ENCODE data around the gene CDC42SE2.
"Not testable (repeated sequence)": the region's sequence is repeated elsewhere in the genome, so short reads cannot be mapped to it uniquely, and the experiment has no call there.

GRCh38 chr5:131344288-131344687 is 80.4 kb downstream of the CDC42SE2 start:
- TF ChIP-seq CTCF (conservative IDR thresholded peaks at IDR 0.05; ENCODE audit: low read depth in 2 of 2); EZH2 (IDR thresholded peaks at IDR 0.05; ENCODE audit: low read depth, unreplicated experiment); ZNF462 (CRISPR knock-in tag; IDR thresholded peaks at IDR 0.05): not testable (repeated sequence)
